Stimulated activated naive CD8-positive, alpha-beta T cell treated with anti-CD3 and anti-CD28 coated beads, Interleukin-15, Interleukin-2, amounts not matched to agents 100 ng/mL and 50 ng/mL, for 24 hours (primary cell): ENCODE measurements around the gene ZBTB38.

Source experiments
- H3K27ac Mint-ChIP-seq: one replicate; pipeline ENCODE4 v1.8.0; 2021; ENCODE audit warnings: mild to moderate bottlenecking, mixed read lengths
- H3K27me3 Mint-ChIP-seq: one replicate; pipeline ENCODE4 v1.8.0; 2021; ENCODE audit warnings: mixed read lengths
- H3K36me3 Mint-ChIP-seq: one replicate; pipeline ENCODE4 v1.8.0; 2021; ENCODE audit warnings: low read depth, mixed read lengths
- H3K4me1 Mint-ChIP-seq: one replicate; pipeline ENCODE4 v1.8.0; 2021; ENCODE audit warnings: low read depth, mixed read lengths
- H3K4me3 Mint-ChIP-seq: one replicate; pipeline ENCODE4 v1.8.0; 2021; ENCODE audit warnings: mild to moderate bottlenecking, mixed read lengths
- H3K9me3 Mint-ChIP-seq: one replicate; pipeline ENCODE4 v1.8.0; 2021; ENCODE audit warnings: mixed read lengths

The ZBTB38 gene

DNA sequence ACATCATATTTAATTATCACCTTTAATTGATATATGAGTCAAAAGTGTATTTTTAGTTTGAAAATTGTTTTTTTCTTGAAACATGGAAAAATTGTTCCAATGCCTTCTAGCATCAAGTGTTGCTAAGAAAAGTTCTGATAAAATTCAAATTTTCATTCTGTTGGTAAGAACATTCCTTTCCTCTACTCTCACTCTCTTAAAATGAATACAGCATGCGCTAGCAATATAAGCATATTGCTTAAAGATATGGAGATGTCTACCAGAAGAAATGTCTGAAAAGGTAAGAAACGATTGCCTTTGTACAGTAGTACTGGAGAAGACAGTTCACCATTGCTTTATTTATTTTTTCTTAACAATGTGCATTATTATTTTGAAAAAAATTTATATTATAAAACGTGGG lies 17.6 kb upstream of the ZBTB38 start:
- H3K4me1 Mint-ChIP-seq = no peaks in the 10 kb centered on the region
- no peak overlapping the region for H3K27ac Mint-ChIP-seq
- peaks cover 6% of the 10 kb centered on the region for H3K9me3 Mint-ChIP-seq
- no peaks in the 10 kb centered on the region for H3K27me3 Mint-ChIP-seq
- no peaks in the 10 kb centered on the region for H3K36me3 Mint-ChIP-seq
- no peak overlapping the region for H3K4me3 Mint-ChIP-seq

DNA sequence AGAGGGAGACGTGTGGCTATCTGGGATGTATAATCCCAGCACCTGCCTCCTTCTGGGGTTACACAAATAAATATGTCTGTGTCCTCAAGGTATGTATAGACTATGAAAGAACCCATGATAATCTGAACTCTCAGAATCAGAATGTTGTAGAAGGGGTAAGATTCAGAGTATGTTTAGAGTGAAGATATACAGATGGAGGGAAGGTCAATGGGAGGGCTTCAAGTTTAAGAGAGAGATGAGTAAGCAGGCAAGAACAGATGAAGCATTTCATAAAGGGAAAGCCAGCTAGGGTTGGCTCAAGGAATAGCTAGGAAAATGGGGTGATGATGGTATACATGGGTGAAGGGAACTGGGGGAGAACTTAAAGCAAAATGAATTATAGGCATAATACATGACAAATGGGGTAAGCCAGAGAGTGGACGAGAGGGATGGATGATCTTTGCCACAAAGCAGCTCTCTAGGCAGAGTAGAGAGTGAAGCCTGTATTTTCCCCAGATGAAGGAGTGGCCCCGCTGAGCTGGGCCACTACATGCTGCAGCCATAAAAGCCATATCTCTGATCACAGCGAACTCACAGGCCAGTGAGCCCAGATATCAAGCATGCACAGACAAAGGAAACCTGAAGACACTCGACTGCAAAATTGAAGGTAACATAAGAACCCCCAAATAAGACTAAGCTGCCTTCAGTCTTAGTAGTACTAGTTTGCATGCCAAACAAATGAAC lies 15.9 kb upstream of the ZBTB38 start:
- H3K36me3 Mint-ChIP-seq = no peaks in the 10 kb centered on the region
- peaks cover 6% of the 10 kb centered on the region for H3K9me3 Mint-ChIP-seq
- H3K4me3 Mint-ChIP-seq = no peak overlapping the region
- no peaks in the 10 kb centered on the region for H3K27me3 Mint-ChIP-seq
- no peaks in the 10 kb centered on the region for H3K4me1 Mint-ChIP-seq
- H3K27ac Mint-ChIP-seq = no peak overlapping the region

DNA sequence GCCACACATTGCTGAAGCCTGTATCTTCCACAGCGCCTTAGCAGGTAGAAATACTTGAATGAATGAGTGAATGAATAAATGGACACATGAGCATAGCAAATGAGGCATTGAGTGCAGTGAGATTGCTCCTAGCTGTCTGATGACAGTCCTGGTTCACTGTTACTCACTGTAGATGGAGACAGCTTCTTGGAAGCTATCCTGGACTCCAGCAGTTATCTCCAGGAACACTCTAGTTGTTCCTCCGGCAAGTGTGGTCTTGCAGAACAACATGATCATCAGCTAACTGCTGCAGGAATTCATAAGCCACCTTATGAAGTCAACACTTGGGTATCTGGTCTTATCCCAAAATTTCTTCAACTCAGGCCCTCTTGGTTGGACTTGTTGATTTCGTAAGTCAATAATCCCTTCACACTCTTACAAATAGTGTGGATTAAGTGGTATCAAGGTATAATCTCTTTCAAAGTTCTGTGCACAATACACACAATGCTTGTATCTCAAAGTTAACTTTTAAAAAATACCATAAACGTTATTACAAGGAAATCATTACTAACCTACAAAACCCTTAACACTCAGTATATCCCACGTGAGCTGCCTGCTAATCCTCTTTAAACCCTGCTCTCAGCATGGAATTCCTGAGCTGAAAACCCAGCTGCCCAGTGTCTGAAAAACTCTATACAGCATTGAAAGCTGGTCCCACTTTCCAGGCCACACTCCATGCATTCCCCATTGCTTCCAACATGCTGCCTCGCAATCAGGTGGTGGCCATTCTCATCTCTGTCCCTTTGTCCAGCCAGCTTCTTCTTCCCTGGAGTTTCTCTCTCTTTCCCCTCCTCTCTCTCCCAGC lies 14.4 kb upstream of the ZBTB38 start:
- H3K36me3 Mint-ChIP-seq = no peaks in the 10 kb centered on the region
- H3K9me3 Mint-ChIP-seq = peaks cover under 1% of the 10 kb centered on the region
- H3K27ac Mint-ChIP-seq = no peak overlapping the region
- no peaks in the 10 kb centered on the region for H3K4me1 Mint-ChIP-seq
- H3K4me3 Mint-ChIP-seq = no peak overlapping the region
- H3K27me3 Mint-ChIP-seq = no peaks in the 10 kb centered on the region

DNA sequence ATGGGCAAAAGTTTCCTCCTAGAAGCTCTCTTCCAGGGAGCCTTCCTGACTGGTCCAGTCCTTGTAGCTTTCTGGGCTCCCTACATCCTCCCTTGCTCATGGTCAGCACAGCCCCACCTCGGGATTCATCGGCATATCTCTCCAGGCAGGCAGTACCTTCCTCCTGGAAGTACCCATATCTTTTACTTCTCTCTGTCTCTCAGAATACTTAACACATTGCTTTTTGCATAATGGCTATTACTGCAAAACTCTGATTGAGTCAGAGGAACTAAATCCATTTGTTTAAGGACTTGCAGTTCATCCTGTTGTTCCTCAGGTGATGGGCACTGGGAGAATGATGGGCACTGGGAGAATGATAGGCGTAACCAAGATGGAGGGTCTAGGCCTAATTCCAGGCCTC lies 13.8 kb upstream of the ZBTB38 start:
- no peaks in the 10 kb centered on the region for H3K4me1 Mint-ChIP-seq
- H3K9me3 Mint-ChIP-seq = no peaks in the 10 kb centered on the region
- H3K27ac Mint-ChIP-seq = no peak overlapping the region
- no peaks in the 10 kb centered on the region for H3K36me3 Mint-ChIP-seq
- H3K27me3 Mint-ChIP-seq = no peaks in the 10 kb centered on the region
- H3K4me3 Mint-ChIP-seq = no peak overlapping the region

DNA sequence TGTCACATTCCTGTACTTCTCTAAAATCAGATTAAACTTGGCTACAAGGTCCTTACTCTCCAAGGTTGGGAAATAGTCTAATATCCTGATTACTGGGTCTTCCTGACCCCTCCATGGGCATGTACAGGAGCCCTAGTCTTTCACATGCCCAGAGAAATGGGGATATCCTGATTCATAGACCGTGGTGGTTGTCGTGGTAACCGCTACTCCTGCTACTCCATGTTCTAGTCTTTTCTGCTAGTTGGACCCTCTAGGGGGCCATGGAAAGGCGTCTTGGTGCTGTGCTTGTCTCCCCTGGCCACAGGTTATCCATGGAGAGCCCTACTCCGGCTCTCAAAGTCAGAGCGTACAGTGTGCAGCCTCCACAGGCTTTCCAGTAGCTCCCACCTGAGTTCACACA lies 13.1 kb upstream of the ZBTB38 start:
- Mint-ChIP-seq H3K9me3 (no peaks in the 10 kb centered on the region), H3K36me3 (no peaks in the 10 kb centered on the region), H3K4me3 (no peak overlapping the region), H3K4me1 (no peaks in the 10 kb centered on the region), H3K27ac (no peak overlapping the region), H3K27me3 (no peaks in the 10 kb centered on the region)

DNA sequence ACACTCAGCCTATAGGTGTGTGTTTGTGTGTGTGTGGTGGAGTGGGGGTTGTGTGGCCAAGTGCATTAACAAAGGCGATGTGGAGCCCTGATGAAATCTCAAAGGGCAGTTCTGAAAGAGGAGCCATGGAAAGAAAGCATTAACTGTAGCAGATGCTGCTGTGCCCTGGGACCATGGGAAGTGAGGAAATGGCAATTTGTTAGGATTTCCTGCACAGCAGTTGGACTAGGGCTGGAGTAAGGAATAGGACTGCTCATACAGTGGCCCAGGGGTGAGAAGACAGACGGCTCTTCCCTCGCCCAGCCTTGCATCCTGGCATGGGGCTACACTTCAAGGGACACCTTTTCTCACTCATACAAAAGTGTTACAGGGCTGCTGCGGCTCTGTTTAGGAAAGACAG lies 12.3 kb upstream of the ZBTB38 start:
- no peaks in the 10 kb centered on the region for H3K36me3 Mint-ChIP-seq
- no peaks in the 10 kb centered on the region for H3K27me3 Mint-ChIP-seq
- no peaks in the 10 kb centered on the region for H3K9me3 Mint-ChIP-seq
- no peak overlapping the region for H3K4me3 Mint-ChIP-seq
- no peak overlapping the region for H3K27ac Mint-ChIP-seq
- peaks cover 5% of the 10 kb centered on the region for H3K4me1 Mint-ChIP-seq

DNA sequence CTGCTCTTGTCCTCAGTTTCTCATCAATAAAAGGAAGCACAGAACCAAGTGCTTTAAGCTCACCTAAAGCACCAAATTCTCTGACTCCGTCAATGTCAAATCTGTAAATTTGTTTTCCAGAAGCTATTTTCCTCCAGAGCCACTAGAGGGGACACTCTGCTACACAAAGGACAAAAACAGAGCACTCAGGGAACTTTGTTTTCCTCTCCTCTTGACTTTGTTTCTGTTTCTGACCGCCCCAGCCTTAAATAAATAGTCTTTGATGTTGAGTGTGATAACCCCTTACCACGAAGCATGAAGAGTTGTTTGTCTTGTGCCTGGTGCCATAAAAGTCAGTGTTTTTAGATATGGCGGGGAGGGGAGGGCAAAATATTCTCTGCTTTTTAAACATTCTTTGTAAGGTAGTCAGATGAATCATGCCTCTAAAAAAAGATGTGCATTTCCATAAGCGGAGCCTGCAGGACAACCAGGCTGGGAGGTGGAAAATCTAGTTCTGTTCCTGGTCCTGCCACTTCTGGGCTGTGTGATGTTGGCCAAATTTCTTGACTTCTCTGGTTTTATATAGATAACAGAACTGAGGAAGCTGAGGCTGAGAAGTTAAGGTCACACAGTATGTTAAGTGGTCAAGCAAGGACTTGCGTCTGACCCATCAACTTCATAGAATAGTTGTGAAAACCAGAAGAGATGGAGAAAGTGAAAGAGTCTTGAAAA lies 7.3 kb upstream of the ZBTB38 start:
- Mint-ChIP-seq H3K9me3 (no peaks in the 10 kb centered on the region), H3K27me3 (peaks cover 4% of the 10 kb centered on the region), H3K36me3 (no peaks in the 10 kb centered on the region), H3K27ac (no peak overlapping the region), H3K4me3 (no peak overlapping the region), H3K4me1 (peaks cover 10% of the 10 kb centered on the region)

DNA sequence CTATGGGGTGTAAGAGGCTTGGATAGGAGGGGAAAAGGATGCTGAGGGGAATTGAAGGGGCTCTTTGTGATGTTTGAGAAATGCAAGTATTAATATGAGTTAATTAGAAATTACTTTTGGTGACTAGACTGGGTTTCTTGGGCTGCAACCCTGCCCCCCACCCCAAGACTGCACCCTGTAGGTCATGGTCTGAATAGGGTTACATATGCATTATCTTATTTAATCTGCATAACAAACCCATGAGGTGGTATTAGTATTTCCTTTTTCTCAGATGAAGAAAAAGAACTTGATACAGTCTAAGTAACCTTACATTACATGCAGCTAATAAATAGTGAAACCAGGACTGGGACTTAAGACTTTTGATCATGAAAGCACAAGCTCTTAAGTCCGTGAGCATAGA lies 5.6 kb upstream of the ZBTB38 start:
- Mint-ChIP-seq H3K36me3 (no peaks in the 10 kb centered on the region), H3K27me3 (peaks cover 4% of the 10 kb centered on the region), H3K9me3 (no peaks in the 10 kb centered on the region), H3K4me3 (no peak overlapping the region), H3K27ac (no peak overlapping the region), H3K4me1 (peaks cover 24% of the 10 kb centered on the region)

DNA sequence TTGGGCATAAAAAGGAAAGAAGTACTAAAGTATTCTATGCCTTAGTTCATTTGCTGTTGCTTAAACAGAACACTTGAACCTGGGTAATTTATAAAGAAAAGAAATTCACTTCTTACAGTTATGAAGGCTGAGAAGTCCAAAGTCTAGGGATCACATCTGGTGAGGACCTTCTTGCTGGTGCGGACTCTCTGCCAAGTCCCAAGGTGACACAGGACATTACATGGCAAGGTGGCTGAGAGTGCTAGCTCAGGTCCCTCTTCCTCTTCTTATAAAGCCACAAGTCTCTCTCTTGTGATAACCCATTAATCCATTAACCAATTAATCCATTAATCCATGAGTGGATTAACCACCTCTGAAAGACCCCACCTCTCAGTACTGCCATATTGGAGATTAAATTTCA lies 3.1 kb upstream of the ZBTB38 start:
- no peak overlapping the region for H3K27ac Mint-ChIP-seq
- no peak overlapping the region for H3K4me3 Mint-ChIP-seq
- peaks cover 30% of the 10 kb centered on the region for H3K4me1 Mint-ChIP-seq
- H3K36me3 Mint-ChIP-seq = no peaks in the 10 kb centered on the region
- peaks cover 4% of the 10 kb centered on the region for H3K27me3 Mint-ChIP-seq
- H3K9me3 Mint-ChIP-seq = no peaks in the 10 kb centered on the region

DNA sequence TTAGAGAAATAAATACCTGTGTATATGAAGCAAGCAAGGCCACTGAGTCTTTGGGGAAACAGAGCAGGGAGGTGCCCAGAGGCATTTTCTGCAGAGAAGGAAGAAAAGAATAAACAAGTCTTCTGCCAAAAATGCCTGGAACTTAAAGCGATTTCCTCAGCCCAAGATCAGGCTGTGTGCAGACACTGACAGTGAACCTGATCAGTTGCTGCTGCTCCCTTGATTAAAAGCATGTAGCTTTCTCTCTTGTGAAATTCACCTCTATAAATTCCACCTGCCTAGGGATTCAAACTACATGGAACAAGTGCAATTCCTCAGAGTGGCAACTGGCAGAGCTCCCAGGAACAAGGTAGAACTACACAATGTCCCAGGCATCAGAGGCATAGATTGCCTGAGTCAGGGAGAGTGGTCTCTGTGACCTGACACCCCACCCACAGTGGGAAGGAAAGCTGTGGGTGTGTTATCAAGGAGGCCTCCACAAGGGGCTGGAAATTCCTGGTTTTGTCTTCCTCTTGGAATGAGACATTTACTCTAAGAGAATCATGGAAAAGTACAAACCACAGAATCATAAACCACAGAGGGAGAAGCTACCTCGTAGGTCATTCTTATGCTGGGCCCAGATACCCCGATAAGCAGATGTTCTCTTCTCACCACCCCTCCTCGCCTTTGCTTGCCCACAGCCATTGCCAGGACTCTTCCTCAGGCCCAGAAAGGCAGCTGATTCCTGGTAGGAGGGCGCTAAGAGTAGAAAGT lies 1.8 kb upstream of the ZBTB38 start:
- peaks cover 26% of the 10 kb centered on the region for H3K4me1 Mint-ChIP-seq
- no peaks in the 10 kb centered on the region for H3K36me3 Mint-ChIP-seq
- H3K4me3 Mint-ChIP-seq = no peak overlapping the region
- H3K27me3 Mint-ChIP-seq = peaks cover 4% of the 10 kb centered on the region
- peak overlapping the region; percentile 47 for H3K27ac Mint-ChIP-seq
- no peaks in the 10 kb centered on the region for H3K9me3 Mint-ChIP-seq

DNA sequence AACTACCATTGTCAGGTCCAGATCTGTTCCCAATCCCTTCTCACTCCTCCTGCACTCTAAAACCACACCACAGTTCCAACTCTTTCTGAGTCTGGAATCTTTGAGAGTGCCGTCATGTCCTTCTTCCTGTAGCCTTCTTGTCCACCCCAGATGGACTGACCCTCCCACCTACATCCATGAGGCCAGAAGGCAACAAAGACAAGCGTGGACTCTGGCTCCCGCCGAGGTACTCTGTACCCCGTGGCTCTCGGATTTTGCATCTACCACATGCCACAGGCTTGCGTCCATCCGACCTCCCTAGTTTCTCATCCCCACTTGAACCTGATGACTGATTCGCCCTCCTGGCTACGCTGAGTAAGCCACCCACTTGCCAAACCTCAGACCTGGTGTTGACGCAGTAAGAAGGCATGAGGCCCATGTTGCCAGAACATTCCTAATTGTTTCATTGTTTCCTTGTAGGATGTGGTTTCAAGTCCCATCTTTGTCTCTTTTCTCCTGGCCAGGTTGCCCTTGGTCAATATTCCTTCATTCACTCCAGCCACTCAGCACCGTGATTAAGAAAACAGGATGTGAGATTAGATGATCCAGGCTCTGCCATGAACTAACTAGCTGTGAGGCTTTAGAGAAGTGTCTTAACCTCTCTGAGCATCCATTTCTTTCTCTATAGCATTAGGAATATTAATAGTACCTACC lies 1.1 kb upstream of the ZBTB38 start:
- peak overlapping the region; percentile 47 for H3K27ac Mint-ChIP-seq
- H3K9me3 Mint-ChIP-seq = no peaks in the 10 kb centered on the region

DNA sequence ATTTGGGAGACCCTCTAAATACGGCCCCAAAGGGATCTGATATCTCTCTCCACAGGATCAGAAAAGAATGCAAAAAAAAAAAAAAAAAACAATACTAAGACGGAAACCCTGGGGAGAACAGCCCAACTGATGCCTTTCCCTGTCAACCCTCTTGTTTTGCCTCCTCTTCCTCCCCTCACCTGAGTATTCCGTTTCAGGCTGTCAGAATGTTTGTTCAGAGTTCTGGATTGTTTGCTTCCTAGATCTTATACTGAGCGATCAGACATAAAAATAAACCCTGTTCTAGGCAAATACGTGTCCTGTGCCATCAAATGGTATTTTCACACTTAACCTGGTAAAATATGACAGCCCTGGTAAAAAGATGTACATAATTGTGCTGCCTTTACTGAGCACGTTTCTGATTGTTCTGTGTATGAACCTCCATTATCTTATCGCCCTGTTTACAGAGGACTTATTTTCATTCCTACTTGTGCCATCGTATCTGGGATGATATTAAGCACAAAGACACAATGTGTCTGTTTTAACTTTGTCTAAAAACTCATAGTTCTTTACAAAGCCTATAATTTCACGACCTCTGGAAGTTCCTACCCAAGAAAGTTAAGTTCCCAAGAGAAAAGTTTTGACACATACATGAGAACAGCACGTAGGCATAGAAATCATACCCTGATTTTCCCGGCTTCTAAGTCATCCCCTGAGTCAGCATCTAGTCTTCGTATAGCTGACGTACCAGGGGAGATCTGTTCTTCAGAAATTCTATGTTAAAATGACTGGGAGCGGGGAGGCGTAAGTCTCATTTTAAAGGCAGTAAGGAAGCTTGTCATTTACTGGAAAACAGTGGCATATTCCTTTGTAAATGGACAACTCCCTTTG lies 856 bp downstream of the ZBTB38 start:
- Mint-ChIP-seq H3K27ac (no peak overlapping the region), H3K4me3 (peak overlapping the region; percentile 21), H3K36me3 (no peaks in the 10 kb centered on the region), H3K4me1 (peaks cover 46% of the 10 kb centered on the region), H3K27me3 (no peaks in the 10 kb centered on the region), H3K9me3 (no peaks in the 10 kb centered on the region)

More for the DNA sequence above, 1.1 kb upstream of the ZBTB38 start:
- Mint-ChIP-seq H3K36me3 (no peaks in the 10 kb centered on the region), H3K27me3 (peaks cover 4% of the 10 kb centered on the region), H3K4me3 (no peak overlapping the region), H3K4me1 (peaks cover 31% of the 10 kb centered on the region)

DNA sequence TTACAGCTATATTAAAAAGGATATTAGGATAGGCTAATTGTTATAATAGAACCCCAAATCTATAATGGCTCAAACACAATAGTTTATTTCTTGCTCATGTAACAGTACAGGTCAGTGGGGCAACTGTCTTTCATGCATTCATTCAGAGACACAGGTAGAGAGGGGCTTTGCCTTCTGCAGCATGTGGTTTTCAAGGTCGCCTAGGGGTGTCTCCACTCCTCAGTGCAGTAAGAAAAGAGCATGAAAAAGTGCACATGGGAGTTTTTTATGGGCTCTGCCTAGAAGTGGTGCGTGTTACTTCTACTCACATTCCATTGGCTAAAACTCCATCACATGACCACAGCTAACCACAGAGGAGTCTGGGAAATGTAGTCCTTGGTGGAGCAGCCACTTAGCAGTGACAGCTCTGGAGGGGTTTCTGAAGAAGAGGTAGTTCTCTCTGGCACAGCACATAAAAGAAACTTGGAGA lies 1.8 kb downstream of the ZBTB38 start:
- Mint-ChIP-seq H3K36me3 (no peaks in the 10 kb centered on the region), H3K27me3 (no peaks in the 10 kb centered on the region), H3K4me3 (no peak overlapping the region), H3K4me1 (peaks cover 46% of the 10 kb centered on the region), H3K9me3 (no peaks in the 10 kb centered on the region), H3K27ac (peak overlapping the region; percentile 68)
